SK-N-MC (cell line): Measurements from ENCODE around the gene TRUB1.

Experiments used
- EZH2 ChIP-seq: fragments of 200-600 bp; sonication (generic); IDR thresholded peaks from one replicate; pipeline ENCODE4 v1.6.1; 2017; ENCODE audit warnings: antibody characterized with exemption
- FOXP2 ChIP-seq: optimal IDR thresholded peaks from 2 replicates; pipeline ENCODE3; 2011; ENCODE audit warnings: mild to moderate bottlenecking, moderate library complexity; ENCODE audit not compliant: insufficient read depth; ENCODE audit errors: extremely low read length, control extremely low read depth
- POLR2AphosphoS5 ChIP-seq: IDR thresholded peaks from 2 replicates; pipeline ENCODE4 v1.6.1; 2012; ENCODE audit warnings: mild to moderate bottlenecking, low read depth, low read length, borderline replicate concordance

DNA sequence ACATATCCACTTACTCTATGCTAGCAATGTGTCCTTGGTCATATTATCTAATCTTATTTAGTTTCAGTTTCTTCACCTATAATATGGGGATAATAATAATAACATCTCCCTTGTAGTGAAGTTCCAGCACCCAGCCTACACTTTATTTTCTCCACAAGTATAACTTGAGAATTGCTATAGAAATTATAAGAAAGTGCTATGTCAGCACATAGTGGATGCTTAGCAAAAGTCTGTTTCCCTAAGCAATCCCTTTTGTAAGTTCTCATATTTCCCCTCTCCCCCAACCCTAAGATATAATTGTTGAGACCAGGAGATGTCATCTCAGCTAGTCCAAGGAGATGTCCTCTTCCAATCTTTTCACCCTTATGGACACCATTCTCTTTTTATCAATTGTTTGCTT lies 5.8 kb upstream of the TRUB1 start:
- TF ChIP-seq EZH2 (no peak), POLR2AphosphoS5 (no peak), FOXP2 (no peak)
